Endodermal cell (in vitro differentiated cells): ENCODE measurements around the gene GARNL3. TPM values are rescaled to one million over a fixed set of nuclear protein-coding genes. Genes with fewer than 3 reads are reported as not detected.

Source experiments
- DNase-seq: peaks from one replicate; pipeline ENCODE4 v3.0.0-alpha.2; 2017
- H3K27ac ChIP-seq: 2 replicates; pipeline ENCODE4 v1.5.1; 2013; ENCODE audit warnings: mild to moderate bottlenecking, low read depth, low read length, moderate library complexity
- H3K27me3 ChIP-seq: 2 replicates; pipeline ENCODE4 v1.6.1; 2013; ENCODE audit warnings: mild to moderate bottlenecking, low read length, moderate library complexity; ENCODE audit not compliant: insufficient read depth, control insufficient read depth, poor library complexity, severe bottlenecking
- H3K36me3 ChIP-seq: 2 replicates; pipeline ENCODE4 v1.7.0; 2013; ENCODE audit warnings: mild to moderate bottlenecking, low read length, moderate library complexity; ENCODE audit not compliant: control insufficient read depth, insufficient read depth
- H3K4me1 ChIP-seq: one replicate; pipeline ENCODE4 v1.7.0; 2013; ENCODE audit warnings: low read length; ENCODE audit not compliant: control insufficient read depth, insufficient read depth
- H3K4me3 ChIP-seq: 2 replicates; pipeline ENCODE4 v1.5.1; 2013; ENCODE audit warnings: mild to moderate bottlenecking, low read length, moderate library complexity
- H3K9ac ChIP-seq: 2 replicates; pipeline ENCODE4 v1.6.1; 2013; ENCODE audit warnings: mild to moderate bottlenecking, low read length, moderate library complexity; ENCODE audit not compliant: poor library complexity, severe bottlenecking; ENCODE audit errors: extremely low read depth
- H3K9me3 ChIP-seq: 2 replicates; pipeline ENCODE4 v1.6.1; 2013; ENCODE audit warnings: mild to moderate bottlenecking, low read length, moderate library complexity; ENCODE audit not compliant: control insufficient read depth
- H3K27ac Mint-ChIP-seq: 2 replicates; pipeline ENCODE4 v1.8.0; 2020; ENCODE audit warnings: mixed read lengths
- H3K27me3 Mint-ChIP-seq: 2 replicates; pipeline ENCODE4 v1.8.0; 2021; ENCODE audit warnings: mild to moderate bottlenecking, mixed read lengths; ENCODE audit not compliant: insufficient read depth
- H3K36me3 Mint-ChIP-seq: 2 replicates; pipeline ENCODE4 v1.8.0; 2020; ENCODE audit warnings: low read depth, mixed read lengths
- H3K4me1 Mint-ChIP-seq: 2 replicates; pipeline ENCODE4 v1.8.0; 2020; ENCODE audit warnings: mixed read lengths
- H3K4me3 Mint-ChIP-seq: 2 replicates; pipeline ENCODE4 v1.8.0; 2020; ENCODE audit warnings: mild to moderate bottlenecking, moderate library complexity, mixed read lengths
- H3K9me3 Mint-ChIP-seq: 2 replicates; pipeline ENCODE4 v1.8.0; 2020; ENCODE audit warnings: mild to moderate bottlenecking, mixed read lengths
- CTCF ChIP-seq: fragments of 200-600 bp; sonication (generic); conservative IDR thresholded peaks from 2 replicates; pipeline ENCODE4 v1.5.0; 2021; ENCODE audit warnings: antibody characterized with exemption, mild to moderate bottlenecking
- WGBS, 2 experiments: methylation state at CpG; one replicate each; pipeline versions ENCODE4 v1.1.5 to v1.1.7; 2013; ENCODE audit warnings: missing lambda C conversion rate in 2 of 2, mixed read lengths in 1 of 2; ENCODE audit not compliant: insufficient coverage in 1 of 2, insufficient read length in 1 of 2; 5-methylcytosine and 5-hydroxymethylcytosine counted together
- total RNA-seq, 2 donors: library from RNA; stranded (reverse); fragmentation: NEBNext Ultra II Directional in 1 of 2; extraction: Animal tissue kit (Norgen Biotek cat#: 25700) in 1 of 2; gene quantifications; 2 replicates in 1 of 2; 3 replicates in 1 of 2; pipeline ENCODE4 v1.2.1, GENCODE V29; 2021

GARNL3 gene
- total RNA-seq, 2 donors from 2014 or later, result 7.2 to 12.8 TPM

GRCh38 chr9:127281891-127282290 is 17.3 kb downstream of the GARNL3 start:
- Mint-ChIP-seq H3K27me3 (no peaks in the 10 kb centered on the region), H3K36me3 (no peaks in the 10 kb centered on the region)
- H3K27ac ChIP-seq, result no peak overlapping the region

DNA sequence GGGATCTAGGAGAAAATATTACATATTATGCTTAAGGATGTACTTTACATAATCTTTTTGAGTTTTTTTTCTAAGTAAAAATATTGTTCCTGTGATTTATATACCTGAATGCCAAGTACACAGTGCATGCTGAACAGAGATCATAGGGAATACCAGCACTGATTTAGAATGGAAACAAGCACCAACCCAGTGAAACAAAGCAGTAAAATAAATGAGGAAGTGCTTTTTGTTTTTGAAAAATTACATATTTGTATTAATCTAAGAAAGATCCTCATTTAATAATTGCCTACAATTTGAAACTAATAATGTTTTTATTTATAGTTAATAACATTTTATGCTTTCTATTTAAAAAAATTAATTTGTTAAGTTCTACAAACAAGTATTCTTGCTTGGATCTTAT is 18.0 kb downstream of the GARNL3 start:
- Mint-ChIP-seq H3K4me3 (no peak overlapping the region), H3K4me1 (no peaks in the 10 kb centered on the region), H3K36me3 (no peaks in the 10 kb centered on the region), H3K9me3 (no peaks in the 10 kb centered on the region), H3K27ac (no peak overlapping the region), H3K27me3 (no peaks in the 10 kb centered on the region)
- DNase-seq, result no peak
- TF ChIP-seq CTCF, result no peak
- Histone ChIP-seq H3K27ac (no peak overlapping the region), H3K27me3 (no peaks in the 10 kb centered on the region), H3K36me3 (no peaks in the 10 kb centered on the region), H3K4me1 (no peaks in the 10 kb centered on the region), H3K4me3 (no peak overlapping the region), H3K9me3 (no peaks in the 10 kb centered on the region), H3K9ac (no peak overlapping the region)

More at GRCh38 chr9:127281891-127282290, 17.3 kb downstream of the GARNL3 start:
- H3K4me1 ChIP-seq, result no peaks in the 10 kb centered on the region
- H3K9me3 ChIP-seq, result no peaks in the 10 kb centered on the region
- Mint-ChIP-seq H3K27ac (no peak overlapping the region), H3K4me1 (no peaks in the 10 kb centered on the region), H3K9me3 (no peaks in the 10 kb centered on the region), H3K4me3 (no peak overlapping the region)
- no peaks in the 10 kb centered on the region for H3K36me3 ChIP-seq
- no peak for TF ChIP-seq CTCF
- H3K4me3 ChIP-seq, result no peak overlapping the region
- no peak for DNase-seq
- no peaks in the 10 kb centered on the region for H3K27me3 ChIP-seq
- H3K9ac ChIP-seq, result no peak overlapping the region

DNA sequence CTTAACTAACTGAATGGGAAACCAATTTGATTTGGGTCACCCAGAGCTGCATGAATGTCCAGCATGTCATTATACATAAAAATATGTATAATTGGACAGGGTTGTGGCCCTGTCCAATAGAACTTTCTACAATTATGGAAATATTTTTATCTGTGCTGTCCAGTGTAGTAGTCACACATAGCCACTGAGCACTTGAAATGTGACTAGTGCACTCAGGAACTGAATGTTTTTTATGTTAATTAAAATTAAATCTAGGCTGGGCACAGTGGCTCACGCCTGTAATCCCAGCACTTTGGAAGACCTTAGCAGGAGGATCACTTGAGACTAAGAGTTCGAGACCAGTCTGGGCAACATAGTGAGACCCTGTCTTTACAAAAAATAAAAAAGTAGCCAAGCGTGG is 18.6 kb downstream of the GARNL3 start:
- Mint-ChIP-seq H3K4me3 (no peak overlapping the region), H3K27ac (no peak overlapping the region), H3K27me3 (no peaks in the 10 kb centered on the region), H3K4me1 (no peaks in the 10 kb centered on the region), H3K36me3 (no peaks in the 10 kb centered on the region), H3K9me3 (no peaks in the 10 kb centered on the region)
- no peak overlapping the region for H3K27ac ChIP-seq
- no peak overlapping the region for H3K9ac ChIP-seq
- DNase-seq, result no peak
- H3K36me3 ChIP-seq, result no peaks in the 10 kb centered on the region
- H3K27me3 ChIP-seq, result no peaks in the 10 kb centered on the region
- WGBS, 2 experiments, result 82 to 88% methylated on average over 3 of the region's 3 CpGs
- no peaks in the 10 kb centered on the region for H3K4me1 ChIP-seq
- no peak for TF ChIP-seq CTCF
- no peak overlapping the region for H3K4me3 ChIP-seq
- H3K9me3 ChIP-seq, result no peaks in the 10 kb centered on the region
